Hepatocyte (in vitro differentiated cells): ENCODE results near the gene LIMA1. TPM values are rescaled to one million over a fixed set of nuclear protein-coding genes. Genes with fewer than 3 reads are reported as not detected.
A peak's percentile ranks its signal among the peaks of the same experiment; 100 is the strongest.

ENCODE experiments used
- DNase-seq: peaks from one replicate; pipeline ENCODE4 v3.0.0-alpha.2; 2016; ENCODE audit warnings: low spot score
- H2AFZ ChIP-seq: fragments of 200-600 bp; sonication (generic); 2 replicates; pipeline ENCODE4 v1.6.0; 2016; ENCODE audit warnings: antibody characterized with exemption, mild to moderate bottlenecking
- H3K27ac ChIP-seq: fragments of 200-600 bp; sonication (generic); 2 replicates; pipeline ENCODE4 v1.5.1; 2016; ENCODE audit warnings: mild to moderate bottlenecking
- H3K27me3 ChIP-seq: fragments of 200-600 bp; sonication (generic); 2 replicates; pipeline ENCODE4 v1.6.1; 2016
- H3K36me3 ChIP-seq: fragments of 200-600 bp; sonication (generic); replicated peaks from 2 replicates; pipeline ENCODE4 v1.5.1; 2016; ENCODE audit warnings: low read depth; ENCODE audit not compliant: insufficient read depth
- H3K4me1 ChIP-seq: fragments of 200-600 bp; sonication (generic); 2 replicates; pipeline ENCODE4 v1.5.1; 2016; ENCODE audit warnings: mild to moderate bottlenecking, moderate library complexity; ENCODE audit not compliant: insufficient read depth
- H3K4me2 ChIP-seq: fragments of 200-600 bp; sonication (generic); 2 replicates; pipeline ENCODE4 v1.6.0; 2016
- H3K4me3 ChIP-seq: fragments of 200-600 bp; sonication (generic); 2 replicates; pipeline ENCODE4 v1.5.1; 2016; ENCODE audit warnings: mild to moderate bottlenecking
- H3K79me2 ChIP-seq: fragments of 200-600 bp; sonication (generic); 2 replicates; pipeline ENCODE4 v1.6.0; 2017; ENCODE audit warnings: mild to moderate bottlenecking
- H3K9me2 ChIP-seq: fragments of 200-600 bp; sonication (generic); replicated peaks from 2 replicates; pipeline ENCODE4 v1.6.0; 2017; ENCODE audit warnings: mild to moderate bottlenecking; ENCODE audit not compliant: insufficient read depth
- H3K9me3 ChIP-seq: fragments of 200-600 bp; sonication (generic); 2 replicates; pipeline ENCODE4 v1.5.1; 2016; ENCODE audit warnings: low read depth, mild to moderate bottlenecking
- H4K20me1 ChIP-seq: fragments of 200-600 bp; sonication (generic); 2 replicates; pipeline ENCODE4 v1.6.0; 2016; ENCODE audit warnings: mild to moderate bottlenecking; ENCODE audit not compliant: insufficient read depth, poor library complexity, severe bottlenecking
- EZH2 ChIP-seq: fragments of 200-600 bp; sonication (generic); IDR thresholded peaks from 2 replicates; pipeline ENCODE4 v1.6.1; 2016; ENCODE audit warnings: antibody characterized with exemption, mild to moderate bottlenecking, borderline replicate concordance
- EZH2phosphoT487 ChIP-seq: fragments of 200-600 bp; sonication (generic); IDR thresholded peaks from one replicate; pipeline ENCODE4 v1.6.1; 2018; ENCODE audit warnings: antibody characterized with exemption, mild to moderate bottlenecking, low read depth, moderate library complexity; ENCODE audit not compliant: unreplicated experiment, severe bottlenecking
- WGBS: methylation state at CpG from one replicate; pipeline ENCODE4 v1.1.6; 2016; ENCODE audit warnings: low lambda C conversion rate; ENCODE audit errors: missing lambda C conversion rate; 5-methylcytosine and 5-hydroxymethylcytosine counted together
- polyA plus RNA-seq: library from polyadenylated mRNA; unstranded; fragments of >200 nt; fragmentation: Nextera tagmentation; extraction: Ambion mirVana; gene quantifications from 2 replicates; pipeline ENCODE4 v1.2.1, GENCODE V29; 2016
- total RNA-seq: library from RNA; depleted of rRNA; stranded (reverse); fragments of >200 nt; gene quantifications from 2 replicates; pipeline ENCODE4 v1.2.3, GENCODE V29; 2014
- TF ChIP-seq, protein P1 (sequence below): fragments of 200-600 bp; sonication (generic); IDR thresholded peaks from 2 replicates; pipeline ENCODE4 v1.5.1; 2016; ENCODE audit warnings: antibody characterized with exemption, mild to moderate bottlenecking; ENCODE audit not compliant: poor library complexity

Gene LIMA1
- total and polyA plus RNA-seq, 2 experiments from 2014 or later: 54.8 to 84.4 TPM

DNA sequence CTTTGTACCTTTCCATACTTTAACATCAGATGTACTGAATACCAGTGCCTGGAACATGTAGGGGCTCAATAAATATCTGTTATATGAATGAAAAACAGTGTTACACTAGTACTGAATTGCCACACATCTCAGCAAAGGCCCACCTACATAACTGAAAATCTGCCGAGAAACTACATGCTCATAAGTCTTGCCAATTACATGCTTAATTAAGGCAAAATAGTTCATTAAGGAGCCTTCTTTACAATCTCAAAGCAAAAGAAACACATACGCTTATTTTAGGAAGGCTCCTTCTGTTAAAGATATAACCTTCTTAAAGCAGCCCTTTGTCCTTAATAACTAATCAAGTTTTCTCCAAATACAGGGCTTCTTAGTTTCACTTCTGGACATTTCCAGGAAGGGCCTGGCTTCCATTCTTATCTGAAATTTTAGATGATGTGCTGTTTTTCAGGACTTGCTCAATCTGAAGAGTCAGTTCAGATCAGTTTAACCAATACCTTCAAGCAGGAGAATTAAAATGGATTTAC, 11.5 kb downstream of the LIMA1 start:
- peaks cover 4% of the 10 kb centered on the region for H3K4me1 ChIP-seq
- no peak overlapping the region for H3K4me3 ChIP-seq
- H3K27me3 ChIP-seq: no peaks in the 10 kb centered on the region
- TF ChIP-seq, protein P1, sequence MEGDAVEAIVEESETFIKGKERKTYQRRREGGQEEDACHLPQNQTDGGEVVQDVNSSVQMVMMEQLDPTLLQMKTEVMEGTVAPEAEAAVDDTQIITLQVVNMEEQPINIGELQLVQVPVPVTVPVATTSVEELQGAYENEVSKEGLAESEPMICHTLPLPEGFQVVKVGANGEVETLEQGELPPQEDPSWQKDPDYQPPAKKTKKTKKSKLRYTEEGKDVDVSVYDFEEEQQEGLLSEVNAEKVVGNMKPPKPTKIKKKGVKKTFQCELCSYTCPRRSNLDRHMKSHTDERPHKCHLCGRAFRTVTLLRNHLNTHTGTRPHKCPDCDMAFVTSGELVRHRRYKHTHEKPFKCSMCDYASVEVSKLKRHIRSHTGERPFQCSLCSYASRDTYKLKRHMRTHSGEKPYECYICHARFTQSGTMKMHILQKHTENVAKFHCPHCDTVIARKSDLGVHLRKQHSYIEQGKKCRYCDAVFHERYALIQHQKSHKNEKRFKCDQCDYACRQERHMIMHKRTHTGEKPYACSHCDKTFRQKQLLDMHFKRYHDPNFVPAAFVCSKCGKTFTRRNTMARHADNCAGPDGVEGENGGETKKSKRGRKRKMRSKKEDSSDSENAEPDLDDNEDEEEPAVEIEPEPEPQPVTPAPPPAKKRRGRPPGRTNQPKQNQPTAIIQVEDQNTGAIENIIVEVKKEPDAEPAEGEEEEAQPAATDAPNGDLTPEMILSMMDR: no peak
- no peak for TF ChIP-seq EZH2phosphoT487
- no peak for DNase-seq
- H3K27ac ChIP-seq: peak overlapping the region; percentile 90
- WGBS: 44% methylated on average over 2 of the region's 2 CpGs
- H3K36me3 ChIP-seq: no peaks in the 10 kb centered on the region
- no peaks in the 10 kb centered on the region for H3K9me3 ChIP-seq
- no peaks in the 10 kb centered on the region for H3K9me2 ChIP-seq
- H3K79me2 ChIP-seq: peaks cover 55% of the 10 kb centered on the region
- H4K20me1 ChIP-seq: no peaks in the 10 kb centered on the region
- H3K4me2 ChIP-seq: peak overlapping the region; percentile 70
- H2AFZ ChIP-seq: peak overlapping the region; percentile 29

DNA sequence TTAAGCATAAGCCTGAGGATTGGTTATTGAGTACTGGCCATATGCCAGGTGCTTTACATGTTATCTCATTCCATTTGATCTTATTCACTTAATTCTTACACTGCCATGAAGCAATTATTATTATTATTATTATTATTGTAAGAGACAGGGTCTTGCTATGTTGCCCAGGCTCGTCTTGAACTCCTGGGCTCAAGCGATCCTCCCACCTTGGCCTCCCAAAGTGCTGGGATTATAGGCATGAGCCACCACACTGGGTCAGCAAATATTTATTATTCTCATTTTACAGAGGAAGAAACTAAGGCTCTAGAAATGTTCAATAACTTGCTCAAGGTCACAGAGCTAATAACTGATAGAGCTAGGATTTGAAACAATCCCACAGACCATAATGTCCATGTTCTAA, 14.8 kb downstream of the LIMA1 start:
- Histone ChIP-seq H3K9me2 (no peaks in the 10 kb centered on the region), H3K4me1 (peaks cover 4% of the 10 kb centered on the region), H3K79me2 (peaks cover 70% of the 10 kb centered on the region), H4K20me1 (no peaks in the 10 kb centered on the region), H3K4me2 (no peak overlapping the region), H3K27me3 (no peaks in the 10 kb centered on the region), H3K4me3 (no peak overlapping the region), H3K27ac (no peak overlapping the region), H2AFZ (no peak overlapping the region), H3K36me3 (no peaks in the 10 kb centered on the region), H3K9me3 (no peaks in the 10 kb centered on the region)
- no peak for DNase-seq
- 100% methylated on average over 2 of the region's 2 CpGs for WGBS
- TF ChIP-seq EZH2phosphoT487 (no peak), EZH2 (no peak)
- TF ChIP-seq, protein P1: no peak

DNA sequence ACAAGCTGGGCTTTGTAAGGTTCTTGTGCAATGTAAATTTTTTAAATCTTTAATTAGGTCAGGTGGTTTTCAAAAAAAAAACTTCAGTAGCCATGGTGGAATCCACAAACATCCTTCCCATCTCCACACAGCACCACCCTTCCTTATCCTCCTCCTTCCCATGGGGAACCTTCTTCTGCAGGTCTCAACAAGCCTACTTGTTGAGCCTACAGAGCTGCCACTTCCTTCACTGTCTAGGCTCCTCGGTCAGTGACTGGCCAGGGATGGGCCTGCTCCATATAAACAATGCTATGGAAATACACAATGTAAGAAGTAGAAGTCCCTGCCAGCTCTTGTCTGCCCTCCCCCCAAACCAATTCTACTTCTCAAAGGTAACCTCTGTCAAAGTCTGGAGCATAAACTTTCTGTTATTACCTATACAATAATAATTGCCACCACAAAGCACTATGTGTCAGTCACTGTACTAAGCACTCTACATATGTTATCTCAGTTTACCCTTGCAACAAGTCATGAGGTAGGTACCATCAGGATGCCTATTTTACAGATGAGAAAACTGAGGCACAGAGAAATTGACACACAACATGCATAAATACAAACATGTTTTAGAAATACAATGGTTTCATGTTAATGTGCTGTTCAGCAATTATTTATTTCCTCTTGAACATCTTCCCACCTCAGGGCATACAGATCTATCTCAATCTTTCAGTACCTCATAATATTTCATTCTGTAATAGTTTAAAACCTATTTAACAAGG, 17.4 kb downstream of the LIMA1 start:
- Histone ChIP-seq H2AFZ (no peak overlapping the region), H3K27me3 (no peaks in the 10 kb centered on the region), H4K20me1 (no peaks in the 10 kb centered on the region), H3K4me2 (no peak overlapping the region), H3K9me3 (no peaks in the 10 kb centered on the region), H3K4me3 (no peak overlapping the region), H3K36me3 (no peaks in the 10 kb centered on the region), H3K79me2 (peaks cover 84% of the 10 kb centered on the region), H3K9me2 (no peaks in the 10 kb centered on the region), H3K4me1 (no peaks in the 10 kb centered on the region), H3K27ac (no peak overlapping the region)
- whole genome bisulfite sequencing: 95% methylated on average over 1 of the region's 1 CpG
- TF ChIP-seq, protein P1: no peak
- TF ChIP-seq EZH2phosphoT487 (no peak), EZH2 (no peak)
- DNase-seq: no peak
